Stimulated activated CD4-positive, alpha-beta T cell treated with anti-CD3 and anti-CD28 coated beads, TNF-alpha, amount 100 ng/mL, for 1 hour (primary cell): Measurements from ENCODE around the gene LSM2.
A peak's percentile ranks its signal among the peaks of the same experiment; 100 is the strongest.
"Not testable (repeated sequence)": the region's sequence is repeated elsewhere in the genome, so short reads cannot be mapped to it uniquely, and the experiment has no call there.

Experiments used
- DNase-seq, 3 donors: peaks; one replicate each; pipeline ENCODE4 v3.0.0-alpha.2; 2020; ENCODE audit warnings: low read depth in 3 of 3, low spot score in 1 of 3

The LSM2 gene

GRCh38 chr6:31806470-31807272 lies at the start of gene LSM2:
LSM2 (minus strand) TSS chr6:31806966; CDS start chr6:31806757, 209 bp downstream.
- peak; percentile 90 to 96 (median 95) for DNase-seq

GRCh38 chr6:31851980-31852718 lies 45.4 kb upstream of the LSM2 start:
- not testable (repeated sequence) for DNase-seq

DNA sequence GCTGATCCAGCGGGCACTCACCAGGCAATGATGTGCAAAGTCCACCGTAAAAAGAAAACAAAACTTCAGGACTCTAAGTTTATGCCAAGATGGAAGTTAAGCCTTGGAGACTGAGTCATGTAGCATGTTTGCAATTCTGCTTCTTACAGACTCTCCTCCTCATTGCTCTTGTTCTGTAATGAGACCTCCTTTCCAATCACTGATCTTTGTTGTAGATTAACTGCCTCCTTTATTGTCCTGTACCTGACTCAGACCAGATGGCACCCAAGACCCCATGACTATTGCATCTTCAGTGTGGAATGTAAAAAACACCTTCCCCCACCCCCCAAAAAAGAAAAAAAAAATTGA lies 44.7 kb upstream of the LSM2 start:
- DNase-seq, result no peak

- no peak for DNase-seq
Measured at GRCh38 chr6:31850765-31851484, 44.2 kb upstream of the LSM2 start.

- DNase-seq, result no peak
Measured at GRCh38 chr6:31847276-31847978, 40.7 kb upstream of the LSM2 start.

- DNase-seq, result no peak
Measured at GRCh38 chr6:31844507-31844906, 37.7 kb upstream of the LSM2 start.

DNA sequence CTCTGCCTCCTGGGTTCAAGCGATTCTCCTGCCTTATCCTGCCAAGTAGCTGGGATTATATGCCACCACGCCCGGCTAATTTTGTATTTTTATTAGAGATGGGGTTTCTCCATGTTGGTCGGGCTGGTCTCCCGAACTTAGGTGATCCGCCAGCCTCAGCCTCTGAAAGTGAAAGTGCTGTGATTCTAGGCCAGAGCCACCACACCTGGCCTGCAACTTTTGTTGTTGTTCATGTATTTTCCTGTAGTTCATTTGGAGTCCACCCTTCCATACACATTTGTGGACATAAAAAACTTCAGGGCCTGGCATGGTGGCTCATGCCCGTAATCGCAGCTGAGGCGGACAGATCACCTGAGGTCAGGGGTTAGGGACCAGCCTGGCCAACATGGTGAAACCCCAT lies 35.3 kb upstream of the LSM2 start:
- DNase-seq, result no peak

GRCh38 chr6:31839779-31840126 lies 33.0 kb upstream of the LSM2 start:
- not testable (repeated sequence) for DNase-seq

DNA sequence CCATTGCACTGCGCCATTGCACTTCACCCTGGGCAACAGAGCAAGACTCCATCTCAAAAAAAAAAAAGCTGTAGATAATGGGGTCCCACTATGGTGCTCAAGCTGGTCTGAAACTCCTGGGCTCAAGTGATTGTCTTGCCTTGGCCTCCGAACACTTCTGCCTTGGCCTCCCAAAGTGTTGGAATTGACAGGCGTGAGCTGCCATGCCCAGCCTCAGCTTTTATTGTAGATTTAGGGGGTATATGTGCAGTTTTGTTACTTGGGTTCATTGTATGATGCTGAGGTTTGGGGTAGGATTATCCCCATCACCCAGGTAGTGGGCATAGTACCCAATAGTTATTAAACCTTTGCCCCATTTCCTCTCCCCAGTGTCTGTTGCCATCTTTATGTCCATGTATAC lies 32.2 kb upstream of the LSM2 start:
- DNase-seq, result no peak

- DNase-seq, result not testable (repeated sequence)
Measured at GRCh38 chr6:31838114-31838553, 31.4 kb upstream of the LSM2 start.

DNA sequence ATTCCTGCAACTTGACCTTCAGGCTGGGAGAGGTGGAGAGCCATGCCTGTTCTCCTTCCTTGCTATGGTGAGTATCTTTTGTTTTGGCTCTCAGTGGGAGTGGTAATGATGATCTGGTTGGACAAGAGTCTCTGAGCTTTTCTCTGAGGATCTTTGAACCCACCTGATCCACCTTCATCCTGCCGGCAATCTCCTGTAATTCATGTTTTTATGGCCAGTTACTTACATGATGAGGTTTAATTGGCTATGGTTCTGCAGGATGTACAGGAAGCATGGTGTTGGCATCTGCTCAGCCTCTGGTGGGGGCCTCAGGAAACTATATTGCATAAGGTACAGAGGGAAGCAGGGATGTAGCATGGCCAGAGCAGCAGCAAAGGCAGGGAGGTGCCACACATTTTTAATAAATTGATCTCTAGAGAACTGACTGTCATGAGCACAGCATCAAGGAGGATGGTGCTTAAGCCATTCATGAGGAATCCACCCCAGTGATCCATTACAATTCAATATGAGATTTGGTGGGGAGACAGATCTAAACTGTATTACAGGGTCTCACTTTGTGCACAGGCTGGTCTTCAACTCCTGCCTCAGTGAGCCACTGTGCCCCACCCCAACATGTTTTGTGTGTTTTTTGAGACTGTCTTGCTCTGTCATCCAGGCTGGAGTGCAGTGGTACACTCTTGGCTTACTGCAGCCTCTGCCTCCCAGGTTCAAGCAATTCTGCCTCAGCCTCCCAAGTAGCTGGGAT lies 30.8 kb upstream of the LSM2 start:
- DNase-seq, result no peak

GRCh38 chr6:31836474-31837368 lies 30.0 kb upstream of the LSM2 start:
- DNase-seq, result no peak

DNA sequence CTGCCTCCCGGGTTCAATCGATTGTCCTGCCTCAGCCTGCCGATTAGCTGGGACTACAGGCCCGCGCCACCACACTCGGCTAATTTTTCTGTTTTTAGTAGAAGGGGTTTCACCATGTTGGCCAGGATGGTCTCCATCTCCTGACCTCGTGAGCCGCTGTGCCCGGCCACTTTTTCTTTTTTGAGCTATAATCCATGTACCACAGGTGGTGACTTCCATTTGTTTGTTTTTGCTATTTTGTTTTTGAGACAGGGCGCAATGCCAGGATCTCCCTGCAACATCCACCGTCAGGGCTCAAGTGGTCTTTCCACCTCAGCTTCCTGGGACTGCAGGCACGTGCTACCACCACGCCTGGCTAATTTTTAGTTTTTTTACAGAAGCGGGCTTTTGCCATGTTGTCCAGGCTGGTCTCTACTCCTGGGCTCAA lies 29.3 kb upstream of the LSM2 start:
- DNase-seq, result no peak

GRCh38 chr6:31834367-31835250 lies 27.8 kb upstream of the LSM2 start:
- peak; percentile 64 to 71 (median 65) for DNase-seq

- no peak for DNase-seq
Measured at GRCh38 chr6:31831350-31832215, 24.8 kb upstream of the LSM2 start.

GRCh38 chr6:31830886-31831335 lies 24.1 kb upstream of the LSM2 start:
- no peak for DNase-seq

DNA sequence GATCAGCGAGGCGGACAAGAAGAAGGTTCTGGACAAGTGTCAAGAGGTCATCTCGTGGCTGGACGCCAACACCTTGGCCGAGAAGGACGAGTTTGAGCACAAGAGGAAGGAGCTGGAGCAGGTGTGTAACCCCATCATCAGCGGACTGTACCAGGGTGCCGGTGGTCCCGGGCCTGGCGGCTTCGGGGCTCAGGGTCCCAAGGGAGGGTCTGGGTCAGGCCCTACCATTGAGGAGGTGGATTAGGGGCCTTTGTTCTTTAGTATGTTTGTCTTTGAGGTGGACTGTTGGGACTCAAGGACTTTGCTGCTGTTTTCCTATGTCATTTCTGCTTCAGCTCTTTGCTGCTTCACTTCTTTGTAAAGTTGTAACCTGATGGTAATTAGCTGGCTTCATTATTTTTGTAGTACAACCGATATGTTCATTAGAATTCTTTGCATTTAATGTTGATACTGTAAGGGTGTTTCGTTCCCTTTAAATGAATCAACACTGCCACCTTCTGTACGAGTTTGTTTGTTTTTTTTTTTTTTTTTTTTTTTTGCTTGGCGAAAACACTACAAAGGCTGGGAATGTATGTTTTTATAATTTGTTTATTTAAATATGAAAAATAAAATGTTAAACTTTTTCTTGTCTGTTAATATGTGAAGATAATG lies 23.0 kb upstream of the LSM2 start:
- no peak for DNase-seq
